CD4-positive, alpha-beta T cell (primary cell): ENCODE measurements around the gene PTPN5. TPM values are rescaled to one million over a fixed set of nuclear protein-coding genes. Genes with fewer than 3 reads are reported as not detected.

ENCODE experiments used
- ATAC-seq: fragments of 200-7000 bp; cut with Tn5 transposase; one replicate; pipeline ENCODE4 v1.10.0; 2022; ENCODE audit warnings: mild to moderate bottlenecking; ENCODE audit not compliant: poor library complexity
- CTCF ChIA-PET: fragments of 350-600 bp; sonication (Branson Sonifier 250); formaldehyde crosslinking; loops from one replicate; lab custom pipeline; 2021; ENCODE audit warnings: antibody characterized with exemption, inconsistent platforms; lab: Charles Lee
- POLR2A ChIA-PET: fragments of 350-600 bp; sonication (Branson Sonifier 250); formaldehyde crosslinking; loops from one replicate; lab custom pipeline; 2021; ENCODE audit warnings: antibody characterized with exemption, inconsistent platforms; lab: Charles Lee
- DNase-seq, 14 experiments: peaks; one replicate each; pipeline ENCODE4 v3.0.0-alpha.2; 2013 to 2020; ENCODE audit warnings: mixed read lengths in 2 of 14
- H3K27ac ChIP-seq, 2 donors: one replicate each; pipeline versions ENCODE4 v1.5.1 to v1.7.0; 2013; ENCODE audit warnings: low read length in 2 of 2, low read depth in 1 of 2, mild to moderate bottlenecking in 1 of 2
- H3K27me3 ChIP-seq, 2 experiments: 1 replicate in 1 of 2; 2 replicates in 1 of 2; pipeline versions ENCODE4 v1.6.1 to v1.7.0; 2013; ENCODE audit warnings: low read length in 2 of 2, control low read depth in 1 of 2, mild to moderate bottlenecking in 1 of 2, moderate library complexity in 1 of 2; ENCODE audit not compliant: insufficient read depth in 2 of 2, control insufficient read depth in 1 of 2
- H3K36me3 ChIP-seq: one replicate; pipeline ENCODE4 v1.6.1; 2013; ENCODE audit warnings: low read length, control low read depth; ENCODE audit not compliant: insufficient read depth
- H3K4me1 ChIP-seq: one replicate; pipeline ENCODE4 v1.6.1; 2013; ENCODE audit warnings: low read length, control low read depth; ENCODE audit not compliant: insufficient read depth
- H3K4me3 ChIP-seq: one replicate; pipeline ENCODE4 v1.5.1; 2013; ENCODE audit warnings: mild to moderate bottlenecking, low read length, moderate library complexity
- H3K9me3 ChIP-seq, 2 experiments: 1 replicate in 1 of 2; 2 replicates in 1 of 2; pipeline versions ENCODE4 v1.6.1 to v1.7.0; 2013; ENCODE audit warnings: low read length in 2 of 2, mild to moderate bottlenecking in 2 of 2, control low read depth in 1 of 2, moderate library complexity in 1 of 2; ENCODE audit not compliant: control insufficient read depth in 1 of 2, insufficient read depth in 1 of 2
- H3K27ac Mint-ChIP-seq: one replicate; pipeline ENCODE4 v1.8.0; 2020; ENCODE audit warnings: mixed read lengths
- H3K27me3 Mint-ChIP-seq: one replicate; pipeline ENCODE4 v1.8.0; 2021; ENCODE audit warnings: mixed read lengths
- H3K36me3 Mint-ChIP-seq: one replicate; pipeline ENCODE4 v1.8.0; 2021; ENCODE audit warnings: low read depth, mixed read lengths
- H3K4me1 Mint-ChIP-seq: one replicate; pipeline ENCODE4 v1.8.0; 2021; ENCODE audit warnings: low read depth, mixed read lengths
- H3K4me3 Mint-ChIP-seq: one replicate; pipeline ENCODE4 v1.8.0; 2020; ENCODE audit warnings: mild to moderate bottlenecking, mixed read lengths
- H3K9me3 Mint-ChIP-seq: one replicate; pipeline ENCODE4 v1.8.0; 2020; ENCODE audit warnings: mixed read lengths
- CTCF ChIP-seq: fragments of 200-600 bp; IDR thresholded peaks from one replicate; pipeline ENCODE4 v1.8.0; 2022; ENCODE audit warnings: antibody characterized with exemption, mild to moderate bottlenecking
- intact Hi-C, 2 experiments: fragments of 100-400 bp; cut with DNase I in 1 of 2; cut with micrococcal nuclease in 1 of 2; formaldehyde crosslinking; loops; one replicate each; pipeline versions ENCODE4 v1.15.1 to v1.9.0; 2023 to 2025; cut with DNase I, micrococcal nuclease
- total RNA-seq, 174 experiments: library from RNA in 2 of 174; stranded (reverse) in 2 of 174; gene quantifications; one replicate each; pipeline ENCODE4 v1.2.3 and lab custom pipeline; 2021 to 2026

PTPN5 gene
- total RNA-seq, 2 experiments from 2014 or later = not detected

GRCh38 chr11:18757811-18758210 lies 33.8 kb downstream of the PTPN5 start:
- H3K9me3 ChIP-seq = no peaks in the 10 kb centered on the region
- ChIA-PET CTCF (interaction anchor here (0.8 to 1.1 kb wide), 3 partner anchors 12 to 652 kb away, joined by 3 to 4 read pairs (median 3); partner anchors contain the start of gene SAAL1), POLR2A (interaction anchor here (0.5 kb wide), 1 partner anchor 17 kb away, joined by 3 read pairs; no protein-coding TSS in a partner anchor)
- H3K27ac ChIP-seq = no peak overlapping the region
- no peaks in the 10 kb centered on the region for H3K27me3 Mint-ChIP-seq
- H3K27me3 ChIP-seq = peaks cover 0 to 4% of the 10 kb centered on the region in 2 experiments
- no peaks in the 10 kb centered on the region for H3K36me3 Mint-ChIP-seq
- TF ChIP-seq CTCF = no peak
- H3K4me3 ChIP-seq = no peak overlapping the region
- no peak for ATAC-seq
- H3K4me1 Mint-ChIP-seq = no peaks in the 10 kb centered on the region
- H3K4me3 Mint-ChIP-seq = no peak overlapping the region
- H3K36me3 ChIP-seq = no peaks in the 10 kb centered on the region
- H3K9me3 Mint-ChIP-seq = no peaks in the 10 kb centered on the region
- H3K27ac Mint-ChIP-seq = no peak overlapping the region
- intact Hi-C loops = no loop called here
- H3K4me1 ChIP-seq = no peaks in the 10 kb centered on the region
- DNase-seq = no peak

- Histone ChIP-seq H3K4me1 (no peaks in the 10 kb centered on the region), H3K4me3 (no peak overlapping the region), H3K9me3 (no peaks in the 10 kb centered on the region), H3K36me3 (no peaks in the 10 kb centered on the region), H3K27ac (no peak overlapping the region), H3K27me3 (peaks cover 0 to 4% of the 10 kb centered on the region in 2 experiments)
- no peaks in the 10 kb centered on the region for H3K36me3 Mint-ChIP-seq
- intact Hi-C loops = no loop called here
- no peaks in the 10 kb centered on the region for H3K4me1 Mint-ChIP-seq
- DNase-seq = no peak
- no peak for ATAC-seq
- no peak overlapping the region for H3K4me3 Mint-ChIP-seq
- TF ChIP-seq CTCF = no peak
- CTCF ChIA-PET = no interaction called here
- no peaks in the 10 kb centered on the region for H3K27me3 Mint-ChIP-seq
- H3K27ac Mint-ChIP-seq = no peak overlapping the region
- POLR2A ChIA-PET = no interaction called here
- no peaks in the 10 kb centered on the region for H3K9me3 Mint-ChIP-seq
These were observed 34.7 kb downstream of the PTPN5 start for GRCh38 chr11:18756889-18757288.

- Histone ChIP-seq H3K4me3 (no peak overlapping the region), H3K36me3 (no peaks in the 10 kb centered on the region), H3K4me1 (no peaks in the 10 kb centered on the region), H3K27ac (no peak overlapping the region), H3K9me3 (no peaks in the 10 kb centered on the region), H3K27me3 (peaks cover 4% of the 10 kb centered on the region in 2 experiments)
- intact Hi-C loops = no loop called here
- ChIA-PET POLR2A (no interaction called here), CTCF (no interaction called here)
- H3K27ac Mint-ChIP-seq = no peak overlapping the region
- no peak for DNase-seq
- H3K4me3 Mint-ChIP-seq = no peak overlapping the region
- no peak for ATAC-seq
- TF ChIP-seq CTCF = no peak
- H3K36me3 Mint-ChIP-seq = no peaks in the 10 kb centered on the region
- H3K27me3 Mint-ChIP-seq = no peaks in the 10 kb centered on the region
- no peaks in the 10 kb centered on the region for H3K9me3 Mint-ChIP-seq
- H3K4me1 Mint-ChIP-seq = no peaks in the 10 kb centered on the region
These were observed 37.3 kb downstream of the PTPN5 start for GRCh38 chr11:18754308-18754707.
